Keratinocyte (primary cell): Measurements from ENCODE around the gene ADCK1.

ENCODE experiments used
- EZH2 ChIP-seq: IDR thresholded peaks from one replicate; pipeline ENCODE4 v1.6.1; 2012; ENCODE audit warnings: inconsistent platforms, mild to moderate bottlenecking, low read length, moderate library complexity
- TF ChIP-seq, protein P1 (sequence below), 3 experiments: IDR thresholded peaks in 1 of 3; conservative IDR thresholded peaks in 1 of 3; optimal IDR thresholded peaks in 1 of 3; 2 replicates in 2 of 3; 3 replicates in 1 of 3; pipeline versions ENCODE3 to v1.5.1; 2011; ENCODE audit warnings: low read length in 3 of 3, mild to moderate bottlenecking in 3 of 3, moderate library complexity in 2 of 3, control low read depth in 1 of 3, inconsistent platforms in 1 of 3; ENCODE audit not compliant: insufficient read depth in 2 of 3; ENCODE audit errors: extremely low read depth in 1 of 3

DNA sequence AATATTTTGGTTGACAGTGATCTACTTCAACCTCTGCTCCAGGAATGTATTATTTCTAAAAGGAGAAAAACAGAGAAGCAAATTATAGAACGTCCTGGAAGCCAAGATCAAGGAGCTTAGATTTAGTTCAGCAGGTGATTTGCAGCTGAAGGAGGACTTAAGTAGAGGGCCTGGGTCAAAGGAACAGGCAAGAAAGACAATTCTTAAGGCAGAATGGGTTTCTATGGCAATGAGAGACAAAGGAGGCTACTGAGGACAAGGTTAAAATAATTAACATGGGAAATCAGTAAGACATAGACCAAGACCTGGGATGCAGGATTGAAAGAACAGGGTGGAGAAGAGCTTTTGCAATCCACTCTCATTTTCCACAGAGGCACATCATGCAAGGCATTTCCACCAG lies 36.6 kb upstream of the ADCK1 start:
- TF ChIP-seq EZH2: no peak
- TF ChIP-seq, protein P1, sequence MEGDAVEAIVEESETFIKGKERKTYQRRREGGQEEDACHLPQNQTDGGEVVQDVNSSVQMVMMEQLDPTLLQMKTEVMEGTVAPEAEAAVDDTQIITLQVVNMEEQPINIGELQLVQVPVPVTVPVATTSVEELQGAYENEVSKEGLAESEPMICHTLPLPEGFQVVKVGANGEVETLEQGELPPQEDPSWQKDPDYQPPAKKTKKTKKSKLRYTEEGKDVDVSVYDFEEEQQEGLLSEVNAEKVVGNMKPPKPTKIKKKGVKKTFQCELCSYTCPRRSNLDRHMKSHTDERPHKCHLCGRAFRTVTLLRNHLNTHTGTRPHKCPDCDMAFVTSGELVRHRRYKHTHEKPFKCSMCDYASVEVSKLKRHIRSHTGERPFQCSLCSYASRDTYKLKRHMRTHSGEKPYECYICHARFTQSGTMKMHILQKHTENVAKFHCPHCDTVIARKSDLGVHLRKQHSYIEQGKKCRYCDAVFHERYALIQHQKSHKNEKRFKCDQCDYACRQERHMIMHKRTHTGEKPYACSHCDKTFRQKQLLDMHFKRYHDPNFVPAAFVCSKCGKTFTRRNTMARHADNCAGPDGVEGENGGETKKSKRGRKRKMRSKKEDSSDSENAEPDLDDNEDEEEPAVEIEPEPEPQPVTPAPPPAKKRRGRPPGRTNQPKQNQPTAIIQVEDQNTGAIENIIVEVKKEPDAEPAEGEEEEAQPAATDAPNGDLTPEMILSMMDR (optimal IDR thresholded peaks at IDR 0.05 in 1 of 3, IDR thresholded peaks at IDR 0.05 in 1 of 3, conservative IDR thresholded peaks at IDR 0.05 in 1 of 3; ENCODE audit: extremely low read depth in 1 of 3, insufficient read depth in 2 of 3, low read length in 3 of 3): no peak
